ENCODE measurements around the gene PDHX. TPM values are rescaled to one million over a fixed set of nuclear protein-coding genes. Genes with fewer than 3 reads are reported as not detected.

PDHX gene
- total RNA-seq, 1 donor from 2014 or later, result 18.6 TPM

- DNase-seq (no peak), ATAC-seq (ENCODE audit: low read depth) (no peak)
- intact Hi-C loops (cut with micrococcal nuclease), result loop anchor here (5.0 kb wide), 1 partner anchor 33 kb away; no protein-coding TSS in a partner anchor
- TF ChIP-seq CTCF (IDR thresholded peaks at IDR 0.05), result no peak
- ChIA-PET CTCF (no interaction called here), POLR2A (no interaction called here)
- Mint-ChIP-seq H3K4me1 (no peaks in the 10 kb centered on the region), H3K27me3 (no peaks in the 10 kb centered on the region), H3K27ac (no peak overlapping the region), H3K36me3 (ENCODE audit: low read depth) (peaks cover 70% of the 10 kb centered on the region), H3K9me3 (peaks cover 2% of the 10 kb centered on the region), H3K4me3 (no peak overlapping the region)
Observed at GRCh38 chr11:34975482-34975881, 59.1 kb downstream of the PDHX start.

GRCh38 chr11:34976496-34977088 lies 60.2 kb downstream of the PDHX start:
- Mint-ChIP-seq H3K27ac (no peak overlapping the region), H3K4me1 (no peaks in the 10 kb centered on the region), H3K36me3 (ENCODE audit: low read depth) (peaks cover 68% of the 10 kb centered on the region), H3K27me3 (no peaks in the 10 kb centered on the region), H3K4me3 (no peak overlapping the region), H3K9me3 (no peaks in the 10 kb centered on the region)
- no peak for ATAC-seq (ENCODE audit: low read depth)
- ChIA-PET POLR2A (no interaction called here), CTCF (no interaction called here)
- no peak for DNase-seq
- intact Hi-C loops (cut with micrococcal nuclease), result loop anchor here (5.0 kb wide), 1 partner anchor 34 kb away; no protein-coding TSS in a partner anchor
- TF ChIP-seq CTCF (IDR thresholded peaks at IDR 0.05), result no peak

GRCh38 chr11:34977089-34977912 lies 60.9 kb downstream of the PDHX start:
- Mint-ChIP-seq H3K36me3 (ENCODE audit: low read depth) (peaks cover 67% of the 10 kb centered on the region), H3K27ac (no peak overlapping the region), H3K4me1 (no peaks in the 10 kb centered on the region), H3K4me3 (no peak overlapping the region), H3K9me3 (no peaks in the 10 kb centered on the region), H3K27me3 (no peaks in the 10 kb centered on the region)
- CTCF ChIA-PET, result no interaction called here
- DNase-seq, result no peak
- TF ChIP-seq CTCF (IDR thresholded peaks at IDR 0.05), result no peak
- POLR2A ChIA-PET, result no interaction called here
- no peak for ATAC-seq (ENCODE audit: low read depth)
- intact Hi-C loops (cut with micrococcal nuclease), result loop anchor here (5.0 kb wide), 1 partner anchor 35 kb away; no protein-coding TSS in a partner anchor

- ChIA-PET CTCF (no interaction called here), POLR2A (no interaction called here)
- Mint-ChIP-seq H3K27ac (no peak overlapping the region), H3K9me3 (no peaks in the 10 kb centered on the region), H3K4me1 (no peaks in the 10 kb centered on the region), H3K4me3 (no peak overlapping the region), H3K36me3 (ENCODE audit: low read depth) (peaks cover 68% of the 10 kb centered on the region), H3K27me3 (no peaks in the 10 kb centered on the region)
- intact Hi-C loops (cut with micrococcal nuclease), result loop anchor here (5.0 kb wide), 1 partner anchor 36 kb away; no protein-coding TSS in a partner anchor
- DNase-seq, result no peak
- ATAC-seq (ENCODE audit: low read depth), result no peak
- TF ChIP-seq CTCF (IDR thresholded peaks at IDR 0.05), result no peak
Observed at GRCh38 chr11:34978236-34979191, 62.1 kb downstream of the PDHX start.

All from activated B cell treated with CpG ODN at 0.5 μM for 24 hours (primary cell).